HCT116 (cell line): Measurements from ENCODE around the gene MAP4K4. TPM values are rescaled to one million over a fixed set of nuclear protein-coding genes. Genes with fewer than 3 reads are reported as not detected.

Experiments
- ATAC-seq: fragments of 200-7000 bp; cut with Tn5 transposase; 2 replicates; pipeline ENCODE4 v1.9.1; 2020; ENCODE audit warnings: mild to moderate bottlenecking, moderate library complexity
- BruUV-seq: library from RNA; stranded (reverse); fragments of 400-500 nt; replicated peaks from 2 replicates; lab custom pipeline; 2021; lab: Mats Ljungman, UMichigan
- CTCF ChIA-PET: fragments of 300-600 bp; sonication (Branson Sonifier 250); formaldehyde crosslinking; loops from one replicate; lab custom pipeline; 2021; ENCODE audit warnings: antibody characterized with exemption; lab: Charles Lee
- POLR2A ChIA-PET: fragments of 300-600, 350-600 bp; sonication (Branson Sonifier 250); formaldehyde crosslinking; loops from one replicate; lab custom pipeline; 2021; ENCODE audit warnings: antibody characterized with exemption; lab: Charles Lee
- RAD21 ChIA-PET, 2 experiments: fragments of 300-600 bp; sonication (Branson Sonifier 250); formaldehyde crosslinking; loops; one replicate each; lab custom pipeline; 2023; ENCODE audit warnings: low total read pairs in 2 of 2; ENCODE audit not compliant: uncharacterized antibody in 2 of 2, unreplicated experiment in 2 of 2, low non-redundant PET in 1 of 2; lab: Charles Lee
- DNase-seq: peaks from one replicate; pipeline ENCODE4 v3.0.0-alpha.2; 2010; ENCODE audit warnings: low read depth, low spot score
- H2AFZ ChIP-seq: fragments of 200-600 bp; shearing (Covaris generic), sonication (generic); 2 replicates; pipeline ENCODE4 v1.6.1; 2017; ENCODE audit warnings: low read depth, mixed run types, mixed read lengths, antibody characterized with exemption, low read length; ENCODE audit not compliant: poor library complexity, severe bottlenecking
- H3K27ac ChIP-seq: 2 replicates; pipeline ENCODE4 v1.5.1; 2012; ENCODE audit warnings: low read depth, low read length
- H3K27me3 ChIP-seq: fragments of 200-600 bp; sonication (generic); 2 replicates; pipeline ENCODE4 v1.6.1; 2016; ENCODE audit warnings: mixed run types, low read length, mixed read lengths; ENCODE audit not compliant: insufficient read depth
- H3K36me3 ChIP-seq, 2 experiments: fragments of 200-500 bp in 1 of 2; fragments of 200-600 bp in 1 of 2; sonication (Bioruptor generic) in 1 of 2; sonication (generic) in 1 of 2; 2 replicates each; pipeline versions ENCODE4 v1.5.1 to v1.6.1; 2014 to 2016; ENCODE audit warnings: low read length in 2 of 2, inconsistent platforms in 1 of 2, mixed read lengths in 1 of 2, mixed run types in 1 of 2; ENCODE audit not compliant: insufficient read depth in 2 of 2, control insufficient read depth in 1 of 2
- H3K4me1 ChIP-seq, 2 experiments: fragments of 200-600 bp in 1 of 2; sonication (generic) in 1 of 2; 2 replicates each; pipeline versions ENCODE4 v1.5.1 to v1.6.1; 2012 to 2017; ENCODE audit warnings: low read length in 2 of 2, inconsistent platforms in 1 of 2, mild to moderate bottlenecking in 1 of 2, mixed read lengths in 1 of 2, mixed run types in 1 of 2, moderate library complexity in 1 of 2; ENCODE audit not compliant: insufficient read depth in 2 of 2, control insufficient read depth in 1 of 2
- H3K4me2 ChIP-seq: fragments of 200-600 bp; sonication (generic); 2 replicates; pipeline ENCODE4 v1.6.1; 2017; ENCODE audit warnings: mixed run types, low read length, mixed read lengths
- H3K4me3 ChIP-seq, 2 experiments: fragments of 200-600 bp in 1 of 2; sonication (generic) in 1 of 2; replicated peaks in 1 of 2; 2 replicates each; pipeline ENCODE4 v1.5.1; 2011 to 2016; ENCODE audit warnings: low read length in 2 of 2, control low read depth in 1 of 2, low read depth in 1 of 2, mild to moderate bottlenecking in 1 of 2, mixed read lengths in 1 of 2, mixed run types in 1 of 2
- H3K79me2 ChIP-seq: fragments of 200-600 bp; sonication (generic); 2 replicates; pipeline ENCODE4 v1.6.1; 2017; ENCODE audit warnings: mild to moderate bottlenecking, mixed run types, low read length, moderate library complexity, mixed read lengths; ENCODE audit not compliant: insufficient read depth
- H3K9ac ChIP-seq: fragments of 200-600 bp; sonication (generic); 2 replicates; pipeline ENCODE4 v1.6.1; 2016; ENCODE audit warnings: low read length, mixed read lengths
- H3K9me2 ChIP-seq: fragments of 200-600 bp; sonication (generic), shearing (Covaris generic); 2 replicates; pipeline ENCODE4 v1.6.1; 2017; ENCODE audit warnings: mixed run types, mild to moderate bottlenecking, moderate library complexity; ENCODE audit not compliant: insufficient read depth
- H3K9me3 ChIP-seq, 2 experiments: fragments of 200-500 bp in 1 of 2; fragments of 200-600 bp in 1 of 2; sonication (Bioruptor generic) in 1 of 2; sonication (generic) in 1 of 2; 2 replicates each; pipeline ENCODE4 v1.6.1; 2014 to 2017; ENCODE audit warnings: low read length in 2 of 2, mixed read lengths in 2 of 2, inconsistent platforms in 1 of 2, low read depth in 1 of 2, mild to moderate bottlenecking in 1 of 2, mixed run types in 1 of 2, moderate library complexity in 1 of 2; ENCODE audit not compliant: control insufficient read depth in 1 of 2, insufficient read depth in 1 of 2
- H4K20me1 ChIP-seq: fragments of 200-600 bp; sonication (generic), shearing (Covaris generic); 2 replicates; pipeline ENCODE4 v1.6.1; 2017; ENCODE audit warnings: mixed run types, mild to moderate bottlenecking, moderate library complexity; ENCODE audit not compliant: insufficient read depth
- ATF3 ChIP-seq: IDR thresholded peaks from 2 replicates; pipeline ENCODE4 v1.6.1; 2012
- CBX3 ChIP-seq: IDR thresholded peaks from 2 replicates; pipeline ENCODE4 v1.6.1; 2012; ENCODE audit warnings: low read depth
- CTCF ChIP-seq, 3 experiments: fragments of 200-600 bp in 1 of 3; sonication (generic) in 1 of 3; IDR thresholded peaks in 2 of 3; conservative IDR thresholded peaks in 1 of 3; 2 replicates each; pipeline ENCODE4 v1.5.1; 2012 to 2017; ENCODE audit warnings: low read depth in 2 of 3, low read length in 2 of 3, antibody characterized with exemption in 1 of 3, borderline replicate concordance in 1 of 3, control low read depth in 1 of 3, mild to moderate bottlenecking in 1 of 3, mixed read lengths in 1 of 3, mixed run types in 1 of 3, moderate library complexity in 1 of 3; ENCODE audit not compliant: insufficient read depth in 1 of 3
- EZH2 ChIP-seq: fragments of 200-600 bp; sonication (generic); IDR thresholded peaks from 2 replicates; pipeline ENCODE4 v1.6.1; 2017; ENCODE audit warnings: antibody characterized with exemption, mixed run types
- EZH2phosphoT487 ChIP-seq: fragments of 200-600 bp; IDR thresholded peaks from 2 replicates; pipeline ENCODE4 v1.6.1; 2018; ENCODE audit warnings: antibody characterized with exemption, borderline replicate concordance
- FOSL1 ChIP-seq: IDR thresholded peaks from 2 replicates; pipeline ENCODE4 v1.6.1; 2012; ENCODE audit warnings: low read depth
- JUND ChIP-seq: IDR thresholded peaks from 2 replicates; pipeline ENCODE4 v1.6.1; 2012
- MAX ChIP-seq: IDR thresholded peaks from 2 replicates; pipeline ENCODE4 v1.6.1; 2012
- POLR2AphosphoS5 ChIP-seq: IDR thresholded peaks from 2 replicates; pipeline ENCODE4 v1.6.1; 2011; ENCODE audit warnings: mild to moderate bottlenecking, low read depth, low read length, moderate library complexity
- SIN3A ChIP-seq: IDR thresholded peaks from 2 replicates; pipeline ENCODE4 v1.6.1; 2012; ENCODE audit warnings: low read depth
- SP1 ChIP-seq: IDR thresholded peaks from 2 replicates; pipeline ENCODE4 v1.6.1; 2012; ENCODE audit warnings: low read depth
- SRF ChIP-seq: IDR thresholded peaks from 2 replicates; pipeline ENCODE4 v1.6.1; 2012; ENCODE audit warnings: low read depth
- TCF7L2 ChIP-seq: IDR thresholded peaks from 2 replicates; pipeline ENCODE4 v1.7.0; 2011; ENCODE audit warnings: borderline replicate concordance, inconsistent platforms; ENCODE audit not compliant: insufficient read depth, insufficient read length; ENCODE audit errors: extremely low read depth
- YY1 ChIP-seq: IDR thresholded peaks from 2 replicates; pipeline ENCODE4 v1.6.1; 2011; ENCODE audit warnings: low read length, low read depth, moderate library complexity, mild to moderate bottlenecking; ENCODE audit not compliant: insufficient replicate concordance; ENCODE audit errors: extremely low read depth
- ZBTB33 ChIP-seq: IDR thresholded peaks from 2 replicates; pipeline ENCODE4 v1.6.1; 2011; ENCODE audit warnings: mild to moderate bottlenecking, low read length, moderate library complexity; ENCODE audit not compliant: insufficient replicate concordance; ENCODE audit errors: extremely low read depth
- ZFX ChIP-seq: fragments of 450-650 bp; IDR thresholded peaks from 2 replicates; pipeline ENCODE4 v1.6.1; 2017
- ZNF274 ChIP-seq: fragments of 200-500 bp; sonication (Bioruptor generic); IDR thresholded peaks from 2 replicates; pipeline ENCODE4 v1.6.1; 2014; ENCODE audit warnings: mild to moderate bottlenecking, low read depth, low read length, inconsistent platforms
- intact Hi-C: fragments of 100-400 bp; cut with micrococcal nuclease; formaldehyde crosslinking; loops from 2 replicates; pipeline ENCODE4 v1.10.0; 2022
- total RNA-seq: library from RNA; stranded (reverse); gene quantifications from one replicate; pipeline ENCODE4 v1.2.1, GENCODE V29; 2021; ENCODE audit not compliant: unreplicated experiment

Gene MAP4K4
- total RNA-seq, 1 experiment from 2014 or later: 62.3 TPM

GRCh38 chr2:101722864-101723263 is 25.4 kb downstream of the MAP4K4 start (continued):
- TF ChIP-seq SP1: no peak
- TF ChIP-seq SIN3A: no peak

GRCh38 chr2:101723371-101724124 is 26.0 kb downstream of the MAP4K4 start:
- Histone ChIP-seq H3K27me3 (no peaks in the 10 kb centered on the region), H3K36me3 (no peaks in the 10 kb centered on the region), H4K20me1 (no peaks in the 10 kb centered on the region; the same call in 1 of the 2 replicates), H3K79me2 (peaks cover 96% of the 10 kb centered on the region), H3K27ac (no peak overlapping the region), H3K9me3 (no peaks in the 10 kb centered on the region), H3K4me1 (peaks cover 2 to 26% of the 10 kb centered on the region in 2 experiments; a peak in 3 of 4 replicates), H3K9ac (no peak overlapping the region), H2AFZ (no peak overlapping the region), H3K4me2 (no peak overlapping the region), H3K9me2 (no peaks in the 10 kb centered on the region), H3K4me3 (no peak overlapping the region)
- no peak for TF ChIP-seq FOSL1
- TF ChIP-seq JUND: no peak
- TF ChIP-seq YY1: no peak
- TF ChIP-seq EZH2phosphoT487: no peak
- TF ChIP-seq CTCF (IDR thresholded peaks at IDR 0.05 in 2 of 3, conservative IDR thresholded peaks at IDR 0.05 in 1 of 3; ENCODE audit: borderline replicate concordance in 1 of 3, insufficient read depth in 1 of 3, low read depth in 2 of 3, low read length in 2 of 3): no peak
- TF ChIP-seq MAX: no peak
- TF ChIP-seq SIN3A: no peak
- no peak for TF ChIP-seq CBX3
- no peak for TF ChIP-seq ATF3
- TF ChIP-seq ZFX: no peak
- TF ChIP-seq POLR2AphosphoS5: no peak
- no peak for TF ChIP-seq SRF
- TF ChIP-seq TCF7L2: no peak
- no peak for TF ChIP-seq ZBTB33
- TF ChIP-seq EZH2: no peak
- no peak for TF ChIP-seq ZNF274
- DNase-seq: no peak
- intact Hi-C loops: no loop called here
- ChIA-PET RAD21 (no interaction called here), POLR2A (no interaction called here), CTCF (no interaction called here)
- no TSS peak for BruUV-seq
- no peak for ATAC-seq
